ENCODE data around the gene CNTN3.

CNTN3 gene

GRCh38 chr3:74607803-74608202 is 6.7 kb downstream of the CNTN3 start:
- no peak for DNase-seq

GRCh38 chr3:74606996-74607395 is 7.5 kb downstream of the CNTN3 start:
- DNase-seq, result no peak

GRCh38 chr3:74605437-74605836 is 9.0 kb downstream of the CNTN3 start:
- DNase-seq, result no peak

- no peak for DNase-seq
Measured at GRCh38 chr3:74603292-74603691, 11.2 kb downstream of the CNTN3 start.

- DNase-seq, result no peak
Measured at GRCh38 chr3:74602471-74602870, 12.0 kb downstream of the CNTN3 start.

- no peak for DNase-seq
Measured at GRCh38 chr3:74601793-74602192, 12.7 kb downstream of the CNTN3 start.

GRCh38 chr3:74599564-74599963 is 14.9 kb downstream of the CNTN3 start:
- no peak for DNase-seq

GRCh38 chr3:74593152-74593551 is 21.3 kb downstream of the CNTN3 start:
- DNase-seq, result no peak

GRCh38 chr3:74592359-74592758 is 22.1 kb downstream of the CNTN3 start:
- no peak for DNase-seq

GRCh38 chr3:74591946-74592345 is 22.5 kb downstream of the CNTN3 start:
- DNase-seq, result no peak

- no peak for DNase-seq
Measured at GRCh38 chr3:74591342-74591741, 23.1 kb downstream of the CNTN3 start.

GRCh38 chr3:74590620-74591262 is 23.7 kb downstream of the CNTN3 start:
- DNase-seq, result no peak

GRCh38 chr3:74584782-74585181 is 29.7 kb downstream of the CNTN3 start:
- DNase-seq, result no peak

GRCh38 chr3:74582982-74583381 is 31.5 kb downstream of the CNTN3 start:
- DNase-seq, result no peak

GRCh38 chr3:74575857-74576256 is 38.6 kb downstream of the CNTN3 start:
- no peak for DNase-seq

- DNase-seq, result no peak
Measured at GRCh38 chr3:74571118-74571517, 43.3 kb downstream of the CNTN3 start.
